ENCODE measurements around the gene APEH. TPM values are rescaled to one million over a fixed set of nuclear protein-coding genes. Genes with fewer than 3 reads are reported as not detected.
A peak's percentile ranks its signal among the peaks of the same experiment; 100 is the strongest.

The APEH gene
- polyA plus RNA-seq, 2 of the 4 experiments (the other 2 are of a cell fraction), result 60.8 to 64.9 TPM

GRCh38 chr3:49670940-49671290 lies 3.2 kb upstream of the APEH start (continued):
- TF ChIP-seq JUNB (IDR thresholded peaks at IDR 0.05), result no peak

DNA sequence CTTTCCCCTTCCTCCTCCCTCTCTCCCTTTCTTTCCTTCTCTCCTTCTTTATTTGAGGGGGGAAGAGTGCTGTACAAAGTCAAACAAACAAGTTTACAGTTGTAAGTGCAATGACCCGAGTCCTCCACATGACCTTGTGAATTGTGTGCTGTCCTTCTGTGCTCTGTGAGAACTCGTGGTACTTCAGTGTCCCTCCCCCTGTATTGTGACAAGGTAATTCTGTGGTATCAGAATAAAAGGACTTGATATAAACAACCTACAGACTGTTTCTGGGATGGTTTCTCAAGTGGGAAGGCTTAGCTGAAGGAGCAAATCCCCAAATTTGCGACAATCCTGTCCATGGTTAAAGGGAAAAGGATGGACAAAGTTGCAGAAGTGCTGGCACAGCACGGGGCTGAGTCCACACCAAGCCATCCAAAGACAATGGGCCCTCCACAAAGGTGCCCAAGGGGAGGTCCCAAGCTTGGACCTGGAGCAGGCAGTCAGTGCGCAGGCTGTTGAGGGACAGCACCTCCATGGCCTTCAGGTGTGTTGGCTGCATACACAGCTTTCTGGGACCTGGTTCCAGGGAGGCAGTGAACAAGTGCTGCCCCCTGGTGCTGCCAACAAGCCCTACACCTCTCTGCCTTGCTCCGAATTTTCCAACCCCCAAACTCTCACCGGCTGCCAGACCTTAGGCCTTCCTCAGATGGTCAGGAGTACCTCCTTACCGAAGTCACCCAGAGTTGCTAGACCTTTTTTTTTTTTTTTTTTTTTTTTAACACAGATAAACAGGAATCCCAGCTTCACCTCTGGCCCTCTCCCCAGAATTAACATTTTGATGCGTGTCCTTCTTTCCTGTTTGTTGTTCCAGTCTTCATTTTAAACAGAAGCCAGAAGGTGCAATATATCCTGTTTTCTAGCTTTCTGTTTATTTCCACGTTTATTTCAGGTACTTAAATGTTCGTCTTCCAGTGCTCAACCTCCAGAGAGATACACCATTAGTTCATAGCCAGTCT lies 2.6 kb upstream of the APEH start:
- TF ChIP-seq MAX (IDR thresholded peaks at IDR 0.05), result no peak
- TF ChIP-seq ATOH8 (CRISPR knock-in tag; IDR thresholded peaks at IDR 0.05; ENCODE audit: low read depth), result no peak
- no peak for TF ChIP-seq JUNB (IDR thresholded peaks at IDR 0.05)
- no peak for TF ChIP-seq HEYL (CRISPR knock-in tag; IDR thresholded peaks at IDR 0.05)
- no peak for TF ChIP-seq CBX8 (IDR thresholded peaks at IDR 0.05)
- TF ChIP-seq SREBF2 (IDR thresholded peaks at IDR 0.05), result no peak
- TF ChIP-seq MAZ (IDR thresholded peaks at IDR 0.05; ENCODE audit: borderline replicate concordance, low read depth, low read length), result no peak
- TF ChIP-seq HES2 (IDR thresholded peaks at IDR 0.05), result no peak
- no peak for TF ChIP-seq HOXB13 (CRISPR knock-in tag; IDR thresholded peaks at IDR 0.05; ENCODE audit: low read depth)
- TF ChIP-seq, protein P1, sequence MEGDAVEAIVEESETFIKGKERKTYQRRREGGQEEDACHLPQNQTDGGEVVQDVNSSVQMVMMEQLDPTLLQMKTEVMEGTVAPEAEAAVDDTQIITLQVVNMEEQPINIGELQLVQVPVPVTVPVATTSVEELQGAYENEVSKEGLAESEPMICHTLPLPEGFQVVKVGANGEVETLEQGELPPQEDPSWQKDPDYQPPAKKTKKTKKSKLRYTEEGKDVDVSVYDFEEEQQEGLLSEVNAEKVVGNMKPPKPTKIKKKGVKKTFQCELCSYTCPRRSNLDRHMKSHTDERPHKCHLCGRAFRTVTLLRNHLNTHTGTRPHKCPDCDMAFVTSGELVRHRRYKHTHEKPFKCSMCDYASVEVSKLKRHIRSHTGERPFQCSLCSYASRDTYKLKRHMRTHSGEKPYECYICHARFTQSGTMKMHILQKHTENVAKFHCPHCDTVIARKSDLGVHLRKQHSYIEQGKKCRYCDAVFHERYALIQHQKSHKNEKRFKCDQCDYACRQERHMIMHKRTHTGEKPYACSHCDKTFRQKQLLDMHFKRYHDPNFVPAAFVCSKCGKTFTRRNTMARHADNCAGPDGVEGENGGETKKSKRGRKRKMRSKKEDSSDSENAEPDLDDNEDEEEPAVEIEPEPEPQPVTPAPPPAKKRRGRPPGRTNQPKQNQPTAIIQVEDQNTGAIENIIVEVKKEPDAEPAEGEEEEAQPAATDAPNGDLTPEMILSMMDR (IDR thresholded peaks at IDR 0.05), result peak; percentile 65
- TF ChIP-seq RAD21 (conservative IDR thresholded peaks at IDR 0.05 in 1 of 2, IDR thresholded peaks at IDR 0.05 in 1 of 2), result peak; percentile 75 to 76
- no peak for TF ChIP-seq ZSCAN20 (CRISPR knock-in tag; IDR thresholded peaks at IDR 0.05)
- no peak for TF ChIP-seq HOXB5 (CRISPR knock-in tag; IDR thresholded peaks at IDR 0.05)
- no peak for TF ChIP-seq ZNF302 (CRISPR knock-in tag; IDR thresholded peaks at IDR 0.05)
- no peak for TF ChIP-seq EP300 (IDR thresholded peaks at IDR 0.05)
- no peak for TF ChIP-seq PBX3 (IDR thresholded peaks at IDR 0.05)
- no peak for TF ChIP-seq CHD2 (IDR thresholded peaks at IDR 0.05; ENCODE audit: low read length, partially characterized antibody)
- TF ChIP-seq SMC3 (IDR thresholded peaks at IDR 0.05), result peak; percentile 86
- TF ChIP-seq GATA3 (IDR thresholded peaks at IDR 0.05; ENCODE audit: borderline replicate concordance), result no peak
- no peak for TF ChIP-seq JUN (IDR thresholded peaks at IDR 0.05)
- no peak for TF ChIP-seq MYC (IDR thresholded peaks at IDR 0.05; ENCODE audit: borderline replicate concordance, low read length)
- no peak for TF ChIP-seq MAFK (IDR thresholded peaks at IDR 0.05; ENCODE audit: partially characterized antibody)
- TF ChIP-seq USF2 (IDR thresholded peaks at IDR 0.05), result no peak
- 34% methylated on average over 10 of the region's 11 CpGs for whole genome bisulfite sequencing (ENCODE audit: missing lambda C conversion rate)

More for the DNA sequence above, 2.6 kb upstream of the APEH start:
- Histone ChIP-seq H3K4me1 (peaks cover 33% of the 10 kb centered on the region), H3K27ac (no peak overlapping the region), H3K4me2 (peak overlapping the region; percentile 29; the same call in 1 of the 3 replicates), H3K4me3 (no peak overlapping the region), H3K9me3 (no peaks in the 10 kb centered on the region)
- peak; percentile 30 to 41; a peak in 5 of 6 replicates for ATAC-seq
- no peak for FAIRE-seq
- POLR2A ChIA-PET, result interaction anchor here (1.4 kb wide), 1 partner anchor 132 kb away, joined by 14 read pairs; no protein-coding TSS in a partner anchor
- DNase-seq (ENCODE audit: low read depth in 1 of 2, low spot score in 1 of 2), result peak; percentile 65 to 71
- CTCF ChIA-PET, result interaction anchor here (0.5 to 5.4 kb wide), 50 partner anchors 8 to 1839 kb away, joined by 3 to 210 read pairs (median 4); partner anchors contain the start of gene BSN

Measured in A549 (cell line).